KOPT-K1 (cell line): ENCODE measurements around the gene BAZ2B.

Experiments
- H3K27ac ChIP-seq: fragments of 200-600 bp; sonication (generic); 2 replicates; pipeline ENCODE4 v1.5.1; 2016; ENCODE audit warnings: antibody characterized with exemption, mild to moderate bottlenecking, low read depth, low read length; ENCODE audit not compliant: poor library complexity, severe bottlenecking
- H3K36me3 ChIP-seq: fragments of 200-600 bp; sonication (generic); 2 replicates; pipeline ENCODE4 v1.5.1; 2017; ENCODE audit warnings: antibody characterized with exemption, mild to moderate bottlenecking, low read length, moderate library complexity; ENCODE audit not compliant: insufficient read depth
- H3K9me3 ChIP-seq: fragments of 200-600 bp; sonication (generic); 2 replicates; pipeline ENCODE4 v1.5.1; 2017; ENCODE audit warnings: antibody characterized with exemption, low read length, mild to moderate bottlenecking; ENCODE audit not compliant: insufficient read depth, poor library complexity, severe bottlenecking

Gene BAZ2B

DNA sequence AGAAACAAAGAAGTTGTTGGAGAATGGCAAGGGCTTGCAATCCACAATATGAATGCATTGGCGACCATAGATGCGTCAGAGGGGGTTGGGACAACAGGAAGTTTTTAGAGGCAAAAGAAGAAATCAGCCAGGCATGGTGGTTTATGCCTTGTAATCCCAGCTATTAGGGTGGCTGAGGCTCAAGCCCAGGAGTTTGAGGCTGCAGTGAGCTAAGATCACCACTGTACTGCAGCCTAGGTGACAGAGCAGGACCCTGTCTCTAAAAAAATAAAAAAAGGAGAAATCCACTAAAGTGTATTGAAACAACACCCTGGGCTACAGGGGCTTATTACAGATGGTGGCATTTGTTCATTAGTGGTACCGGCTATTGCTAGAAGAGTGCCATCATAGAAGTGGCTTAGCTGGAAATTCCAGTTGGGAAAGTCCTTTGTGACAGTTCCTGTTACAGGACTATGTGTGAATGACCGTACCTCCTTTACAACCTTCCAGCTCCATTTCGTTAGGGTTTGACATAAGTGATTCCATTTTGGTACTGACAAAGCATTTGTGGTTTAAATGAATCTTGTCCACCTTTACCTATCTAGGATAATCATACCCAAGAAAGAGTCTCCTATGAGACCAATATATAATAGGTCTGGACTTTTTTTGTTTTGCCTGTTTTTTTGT is 319.2 kb downstream of the BAZ2B start:
- H3K36me3 ChIP-seq = no peaks in the 10 kb centered on the region
- H3K9me3 ChIP-seq = no peaks in the 10 kb centered on the region
- H3K27ac ChIP-seq = no peak overlapping the region

- no peak overlapping the region for H3K27ac ChIP-seq
- no peaks in the 10 kb centered on the region for H3K36me3 ChIP-seq
- no peaks in the 10 kb centered on the region for H3K9me3 ChIP-seq
Observed at GRCh38 chr2:159292157-159292556, 324.2 kb downstream of the BAZ2B start.

DNA sequence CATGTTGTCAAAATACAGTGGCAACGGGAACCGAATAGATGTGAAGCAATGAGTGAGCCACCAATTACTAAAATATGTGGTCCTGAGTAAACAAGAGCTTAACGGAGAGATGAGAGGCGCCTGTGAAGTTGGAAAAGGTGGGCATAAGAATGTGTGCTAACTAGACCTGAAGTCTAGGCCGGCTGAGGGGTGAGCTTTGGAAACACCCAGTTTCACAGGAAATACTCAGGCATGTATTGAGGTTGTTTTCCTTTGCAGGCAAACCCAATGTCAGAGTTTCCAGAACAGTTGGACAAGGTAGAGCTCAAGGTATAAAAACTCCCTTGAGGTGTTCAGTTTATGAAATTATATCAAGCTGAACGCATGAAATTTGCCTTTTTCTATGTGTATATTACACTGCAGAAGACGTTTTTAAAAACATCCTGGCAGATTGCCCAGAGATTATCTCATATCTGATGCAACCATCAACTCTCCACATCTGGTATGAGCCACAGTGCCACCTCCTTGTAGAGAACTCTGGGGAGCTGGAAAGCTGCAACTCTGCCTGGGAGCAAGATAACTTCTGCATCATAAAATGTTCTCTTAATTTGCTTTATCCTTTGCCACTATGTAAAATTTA is 325.9 kb downstream of the BAZ2B start:
- no peaks in the 10 kb centered on the region for H3K9me3 ChIP-seq
- H3K27ac ChIP-seq = peak overlapping the region; percentile 30
- no peaks in the 10 kb centered on the region for H3K36me3 ChIP-seq

DNA sequence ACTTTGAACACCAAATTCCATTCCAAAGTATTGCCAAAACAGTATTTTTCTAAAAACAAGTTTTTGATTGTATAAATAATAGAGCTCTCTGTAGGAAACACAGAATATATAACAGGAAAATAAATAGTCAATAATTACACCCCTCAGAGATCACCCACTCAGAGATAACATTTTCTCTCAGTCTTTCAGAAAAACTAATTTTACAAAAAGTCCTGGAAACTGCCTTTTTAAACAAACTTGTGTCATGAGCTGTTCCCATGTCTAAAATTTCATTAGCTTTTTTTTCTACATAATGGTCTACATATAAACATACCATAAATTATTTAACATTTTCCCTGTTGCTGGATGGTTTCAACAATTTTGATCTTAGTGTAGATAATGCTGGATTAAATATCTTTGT is 328.6 kb downstream of the BAZ2B start:
- Histone ChIP-seq H3K9me3 (no peaks in the 10 kb centered on the region), H3K36me3 (no peaks in the 10 kb centered on the region; the same call in 1 of the 2 replicates), H3K27ac (no peak overlapping the region)

GRCh38 chr2:159286709-159287441 is 329.5 kb downstream of the BAZ2B start:
- peak overlapping the region; percentile 68 for H3K27ac ChIP-seq
- no peaks in the 10 kb centered on the region; the same call in 1 of the 2 replicates for H3K36me3 ChIP-seq
- no peaks in the 10 kb centered on the region for H3K9me3 ChIP-seq

- peak within 1 kb of the TSS; percentile 68 for H3K27ac ChIP-seq
- no peaks in the 10 kb centered on the region for H3K9me3 ChIP-seq
Observed at GRCh38 chr2:159285929-159286708, 330.2 kb downstream of the BAZ2B start, which contains the start of gene WDSUB1. TSS of gene WDSUB1 (minus strand) at chr2:159286703. CDS start at chr2:159283069, 3,634 bp downstream.

GRCh38 chr2:159285433-159285832 is 330.9 kb downstream of the BAZ2B start:
- Histone ChIP-seq H3K27ac (no peak overlapping the region), H3K9me3 (no peaks in the 10 kb centered on the region), H3K36me3 (peaks cover 8% of the 10 kb centered on the region; the same call in 1 of the 2 replicates)

More at GRCh38 chr2:159285929-159286708, 330.2 kb downstream of the BAZ2B start, which contains the start of gene WDSUB1:
- peaks cover 7% of the 10 kb centered on the region; the same call in 1 of the 2 replicates for H3K36me3 ChIP-seq

GRCh38 chr2:159283529-159283928 is 332.8 kb downstream of the BAZ2B start:
- no peak overlapping the region for H3K27ac ChIP-seq
- peaks cover 10% of the 10 kb centered on the region; the same call in 1 of the 2 replicates for H3K36me3 ChIP-seq
- H3K9me3 ChIP-seq = no peaks in the 10 kb centered on the region

DNA sequence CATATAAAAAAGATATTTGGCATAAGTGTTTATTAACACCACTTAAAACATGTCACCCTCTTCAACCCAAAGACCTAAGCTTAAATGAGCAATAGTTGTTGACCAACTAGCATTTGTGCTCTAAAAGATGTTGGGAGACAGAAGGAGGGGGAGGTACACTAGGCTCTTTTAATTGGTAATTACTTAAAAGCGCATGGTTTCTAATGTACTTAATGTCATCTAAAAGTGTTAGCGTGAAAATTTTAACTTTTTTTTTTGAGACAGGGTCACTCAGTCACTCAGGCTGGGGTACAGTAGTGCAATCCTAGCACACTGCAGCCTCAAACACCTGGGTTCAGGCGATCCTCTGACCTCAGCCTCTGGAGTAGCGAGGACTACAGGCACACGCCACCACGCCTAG is 335.3 kb downstream of the BAZ2B start:
- no peaks in the 10 kb centered on the region for H3K9me3 ChIP-seq
- no peak overlapping the region for H3K27ac ChIP-seq
- H3K36me3 ChIP-seq = peaks cover 12% of the 10 kb centered on the region; the same call in 1 of the 2 replicates

DNA sequence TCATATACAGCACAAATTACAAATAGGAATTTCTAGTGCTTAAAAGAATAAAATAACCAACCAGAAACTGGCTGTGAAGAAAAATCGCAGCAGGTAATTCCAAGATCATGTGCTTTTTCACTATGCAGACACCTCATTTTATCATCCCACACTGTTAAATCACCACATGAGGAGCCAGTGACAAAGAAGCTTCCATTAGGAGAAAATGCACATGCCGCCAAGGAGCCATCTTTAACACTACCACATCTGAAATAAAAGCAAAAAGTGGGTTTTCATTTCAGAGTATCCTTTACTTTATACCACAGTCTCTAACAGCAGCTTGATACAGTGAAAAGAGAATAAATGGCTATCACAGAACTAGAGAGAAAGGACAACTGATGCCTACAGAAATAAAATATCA is 336.6 kb downstream of the BAZ2B start:
- peaks cover 12% of the 10 kb centered on the region; the same call in 1 of the 2 replicates for H3K36me3 ChIP-seq
- no peaks in the 10 kb centered on the region for H3K9me3 ChIP-seq
- H3K27ac ChIP-seq = no peak overlapping the region

DNA sequence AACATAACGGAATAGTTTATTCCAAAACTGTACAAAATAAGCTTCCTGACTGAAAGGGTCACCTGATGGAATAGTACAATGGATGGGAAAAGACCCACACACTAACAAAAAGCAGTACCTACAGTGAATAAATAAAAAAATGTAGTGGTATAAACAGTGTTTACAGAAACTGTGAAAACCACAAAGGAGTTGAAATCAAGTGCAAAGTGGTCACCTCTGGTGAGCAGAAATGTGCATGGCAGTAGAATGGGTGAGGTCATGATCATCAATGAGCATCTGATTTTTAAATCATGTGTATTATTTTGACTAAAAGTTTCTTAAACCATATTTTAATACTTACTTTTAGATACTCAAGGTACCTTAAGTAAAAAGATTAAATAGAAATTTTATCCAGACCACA is 341.2 kb downstream of the BAZ2B start:
- Histone ChIP-seq H3K27ac (no peak overlapping the region), H3K9me3 (no peaks in the 10 kb centered on the region), H3K36me3 (peaks cover 12% of the 10 kb centered on the region; the same call in 1 of the 2 replicates)

GRCh38 chr2:159272156-159272555 is 344.2 kb downstream of the BAZ2B start:
- Histone ChIP-seq H3K27ac (no peak overlapping the region), H3K36me3 (peaks cover 9% of the 10 kb centered on the region; the same call in 1 of the 2 replicates), H3K9me3 (no peaks in the 10 kb centered on the region)

- Histone ChIP-seq H3K36me3 (peaks cover 9% of the 10 kb centered on the region; the same call in 1 of the 2 replicates), H3K9me3 (no peaks in the 10 kb centered on the region), H3K27ac (no peak overlapping the region)
Observed at GRCh38 chr2:159270744-159271379, 345.5 kb downstream of the BAZ2B start.
